HG02840 (cell line): ENCODE measurements around the gene PCDH9.
"Not testable (repeated sequence)": the region's sequence is repeated elsewhere in the genome, so short reads cannot be mapped to it uniquely, and the experiment has no call there.

ENCODE experiments used
- ATAC-seq: cut with Tn5 transposase; IDR thresholded peaks from one replicate; pipeline ENCODE4 v1.9.1; 2021; ENCODE audit warnings: mild to moderate bottlenecking, moderate library complexity, moderate number of reproducible peaks; ENCODE audit not compliant: unreplicated experiment, low FRiP score

The PCDH9 gene

DNA sequence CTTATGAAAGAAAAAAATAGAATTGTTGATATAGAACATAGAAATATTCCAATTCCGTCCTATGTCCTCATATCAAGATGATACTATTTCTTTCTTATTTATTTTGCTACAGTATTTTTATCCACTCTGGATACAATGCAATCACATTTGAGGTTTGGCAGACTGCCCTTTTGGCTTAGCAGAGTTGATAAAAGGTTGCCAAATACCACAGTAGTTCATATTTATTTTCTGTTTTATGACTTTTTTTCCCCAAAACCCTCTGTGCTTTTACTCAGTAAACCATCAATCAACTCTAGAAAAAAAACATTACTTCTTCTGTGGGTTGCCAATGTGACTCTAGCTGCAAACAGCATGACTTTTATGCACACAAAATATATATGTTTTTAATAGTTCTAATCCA is 424.5 kb downstream of the PCDH9 start:
- ATAC-seq: no peak

DNA sequence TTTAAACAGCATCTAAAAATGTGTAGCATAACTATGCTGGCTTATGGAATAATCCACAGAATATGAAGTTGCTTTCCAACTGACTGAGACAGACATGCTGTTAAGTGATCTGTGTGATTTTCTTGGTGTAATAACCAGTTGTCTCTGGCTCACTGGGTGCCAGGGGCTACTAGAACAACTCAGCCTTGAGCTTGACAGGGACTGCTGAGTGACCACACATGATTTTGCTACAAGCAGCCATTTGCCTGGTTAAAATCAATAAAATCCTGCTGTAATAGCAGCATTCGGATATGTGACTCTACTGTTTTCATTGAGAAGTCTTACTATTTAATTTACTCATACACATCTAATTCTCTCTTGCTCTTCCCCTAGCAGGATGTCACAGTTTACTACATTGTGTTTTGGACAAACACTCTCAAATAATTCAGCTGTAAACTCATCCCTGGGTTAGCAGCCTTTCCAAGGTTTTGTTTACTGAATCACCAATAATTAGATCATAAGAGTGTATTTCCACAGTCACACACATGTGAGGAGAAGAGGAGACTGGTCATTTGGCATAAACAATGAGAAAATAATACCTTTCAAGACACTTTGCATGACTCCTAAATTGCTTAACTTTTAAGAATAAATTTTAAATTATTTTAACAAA is 426.2 kb downstream of the PCDH9 start:
- ATAC-seq: no peak

DNA sequence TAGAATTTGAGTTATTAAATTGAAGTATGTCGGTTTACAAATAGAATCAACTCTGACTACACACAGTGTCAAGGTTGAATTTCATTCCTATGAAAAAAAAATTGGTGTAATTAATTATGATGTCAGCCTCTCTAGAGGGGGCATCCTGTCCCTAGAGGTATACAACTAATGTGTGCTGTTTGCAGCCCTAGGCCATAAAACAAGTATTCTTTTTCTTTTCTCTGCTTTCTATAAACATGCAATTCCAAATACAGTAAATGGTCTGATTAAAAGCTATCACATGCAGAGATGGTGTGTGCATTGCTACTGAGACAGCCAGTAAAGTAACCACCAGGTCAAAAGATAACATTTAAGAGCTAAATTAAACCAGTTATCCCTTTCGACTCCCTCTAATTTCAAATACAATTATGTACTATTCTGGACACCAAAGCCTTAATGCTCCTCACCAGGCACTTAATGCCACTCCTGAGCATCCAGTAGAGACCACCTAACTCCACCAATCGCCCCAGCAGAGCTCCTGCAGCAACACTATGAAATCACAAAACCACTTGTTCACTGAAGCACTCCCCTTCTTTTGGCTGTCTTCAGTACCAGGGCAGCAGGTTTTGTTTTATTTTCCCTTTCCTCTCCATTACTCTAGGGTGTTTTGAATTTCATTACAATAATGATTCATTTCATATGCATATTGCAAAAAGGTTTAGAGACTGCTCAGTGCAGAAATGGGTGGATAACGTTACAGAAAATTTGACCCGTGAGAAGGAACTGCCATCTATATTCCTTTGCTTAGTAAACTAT is 426.9 kb downstream of the PCDH9 start:
- ATAC-seq: no peak

DNA sequence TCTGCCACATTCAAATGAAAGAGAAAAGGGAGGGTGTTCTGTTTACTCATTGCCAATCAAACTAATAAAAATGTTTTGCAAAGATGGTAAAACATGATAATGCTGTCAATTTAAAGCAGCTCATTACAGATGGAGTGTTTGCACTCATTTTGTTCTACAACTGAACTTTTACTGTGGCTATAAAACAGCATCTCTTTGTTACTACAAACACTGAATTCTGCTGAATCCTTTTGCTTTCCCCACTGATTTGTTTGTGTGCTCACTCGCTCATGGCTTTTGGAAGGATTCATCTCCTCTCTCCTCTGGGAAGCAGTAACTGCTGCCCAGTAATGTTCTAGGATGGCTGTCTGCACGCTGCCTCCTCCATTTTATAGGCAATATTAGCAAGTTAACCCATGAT is 434.5 kb downstream of the PCDH9 start:
- no peak for ATAC-seq

DNA sequence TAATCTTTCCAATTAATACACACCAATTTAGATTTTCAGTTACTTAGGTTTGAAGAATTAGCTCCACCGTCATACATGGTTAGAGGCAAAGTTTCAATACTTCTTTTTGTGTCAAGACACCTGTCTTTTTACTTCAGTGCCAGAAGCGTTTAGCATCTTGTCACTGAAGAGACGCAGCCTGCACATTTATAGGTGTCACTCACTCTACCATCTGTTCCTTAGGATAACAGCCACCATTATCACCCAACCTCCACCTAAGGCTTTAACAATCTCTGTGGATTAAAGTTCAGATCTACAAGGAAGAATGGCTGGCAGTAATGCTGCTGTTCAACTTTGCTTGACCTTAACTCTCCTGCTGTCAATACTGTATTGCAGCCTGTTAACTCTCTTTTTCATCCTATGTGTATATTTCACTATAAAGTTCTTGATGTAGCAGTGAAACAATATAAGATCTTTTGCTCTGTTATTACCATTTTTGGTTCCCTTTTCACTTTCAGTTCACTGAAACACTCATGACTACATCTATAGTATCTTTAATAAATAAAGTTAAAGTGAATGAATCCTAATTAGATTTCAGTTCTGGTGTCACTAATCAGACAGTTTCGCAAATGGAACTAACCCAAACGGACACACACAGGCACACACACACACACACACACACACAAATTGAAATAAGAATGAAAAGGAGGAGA is 435.6 kb downstream of the PCDH9 start:
- ATAC-seq: peak; percentile 52

DNA sequence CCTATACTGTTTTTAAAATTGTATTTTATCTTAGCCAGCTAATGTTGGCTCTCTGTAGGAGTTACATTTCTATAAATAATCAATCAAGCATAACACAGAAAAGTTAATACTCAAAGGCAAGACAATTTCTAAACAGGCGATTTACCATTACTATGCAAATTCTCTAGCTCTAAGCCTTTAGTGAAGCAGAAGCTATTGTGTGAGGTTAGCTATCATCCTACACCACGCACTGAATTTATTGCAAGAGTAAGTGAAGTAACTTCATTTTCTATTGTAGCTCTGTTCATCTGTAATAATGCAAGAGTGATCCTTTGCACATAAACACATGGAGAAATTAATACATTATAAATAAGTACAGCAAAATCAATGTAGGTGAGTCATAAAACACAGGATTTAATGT is 439.3 kb downstream of the PCDH9 start:
- ATAC-seq: no peak

DNA sequence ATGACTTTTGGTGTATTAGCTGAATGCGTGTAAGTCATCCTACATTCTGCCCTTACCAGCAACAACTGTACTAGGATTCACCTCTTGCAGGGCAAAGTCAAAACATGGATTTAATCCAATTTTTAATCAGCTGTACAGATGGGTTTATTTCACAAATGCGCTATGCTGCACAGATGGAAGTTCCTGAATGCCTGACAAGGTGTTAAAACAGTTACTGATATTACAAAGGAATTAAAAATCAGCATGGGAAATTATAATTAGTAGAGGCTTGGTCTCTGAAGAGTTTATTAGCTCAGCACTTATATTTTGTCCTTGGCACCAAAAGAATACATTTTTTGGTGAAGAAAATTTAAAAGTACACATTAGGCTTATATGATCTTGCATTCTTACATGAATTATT is 448.9 kb downstream of the PCDH9 start:
- ATAC-seq: no peak

DNA sequence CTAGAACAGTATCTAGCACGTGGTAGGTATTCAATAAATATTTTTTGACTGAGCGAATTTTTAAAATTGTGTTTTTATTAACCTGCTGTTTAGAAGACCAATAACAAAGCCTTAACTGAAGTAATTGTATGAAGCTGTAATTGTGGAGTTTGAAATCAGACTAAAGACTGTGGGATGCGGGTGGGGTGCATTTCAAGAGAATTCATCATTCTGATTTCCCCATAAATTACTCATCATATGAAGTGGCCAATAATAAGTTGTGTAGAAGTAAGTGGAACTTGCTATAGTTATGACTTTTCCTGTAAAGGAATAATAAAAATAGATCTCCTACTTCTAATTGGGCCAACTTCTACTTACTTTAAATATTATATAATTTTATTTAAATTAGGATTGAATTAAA is 449.3 kb downstream of the PCDH9 start:
- ATAC-seq: no peak

DNA sequence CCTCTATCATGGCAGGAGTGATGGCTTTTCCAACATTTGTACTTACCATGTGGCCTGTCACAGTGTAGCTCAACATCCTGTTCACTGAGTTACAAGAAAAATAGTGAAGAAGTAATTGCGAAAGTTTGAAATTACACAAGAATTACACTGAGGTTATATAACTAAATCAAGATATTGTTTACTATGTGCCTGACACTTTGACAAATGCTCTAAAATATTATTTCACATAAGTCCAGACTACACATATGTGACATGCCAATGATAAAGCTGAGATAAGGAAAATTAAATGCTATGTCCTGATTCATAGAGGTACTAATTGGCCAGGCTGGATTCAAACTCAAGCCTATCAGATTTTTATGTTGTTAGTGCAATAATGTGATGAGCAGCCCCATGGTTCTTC is 451.7 kb downstream of the PCDH9 start:
- ATAC-seq: no peak

DNA sequence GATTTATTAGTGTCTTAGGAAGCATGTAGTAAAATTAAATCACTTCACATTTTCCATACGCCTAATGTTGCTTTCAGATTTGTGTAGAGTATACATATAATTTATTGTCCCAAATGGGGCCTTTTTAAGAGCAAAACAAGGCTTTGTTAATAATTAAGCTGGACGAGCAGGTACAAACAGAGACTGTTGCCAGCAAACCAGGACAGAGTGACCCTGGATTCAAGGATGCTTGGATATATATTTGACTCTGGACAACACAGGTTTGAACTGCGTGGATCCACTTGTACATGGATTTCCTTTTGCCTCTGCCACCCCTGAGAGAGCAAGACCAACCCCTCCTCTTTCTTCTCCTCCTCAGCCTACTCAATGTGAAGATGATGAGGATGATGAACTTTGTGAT is 454.9 kb downstream of the PCDH9 start:
- ATAC-seq: no peak

DNA sequence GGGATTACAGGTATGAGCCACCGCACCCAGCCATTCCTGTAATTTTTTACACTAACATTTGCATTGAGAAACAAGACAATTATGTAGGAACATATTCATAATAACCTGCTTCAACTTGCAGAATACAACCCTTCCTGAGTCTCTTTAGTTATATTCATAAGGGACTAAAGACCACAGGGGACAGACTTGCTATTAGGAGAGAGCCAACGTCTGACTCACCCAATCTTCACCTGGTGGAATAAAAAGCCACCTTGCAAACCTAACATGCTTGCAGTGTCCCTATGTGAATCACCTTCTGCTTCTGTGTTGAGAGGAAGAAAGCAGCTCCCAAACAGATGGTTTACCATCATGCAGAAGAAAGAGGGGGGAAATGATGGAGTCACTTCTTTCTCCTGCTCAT is 456.1 kb downstream of the PCDH9 start:
- ATAC-seq: no peak

DNA sequence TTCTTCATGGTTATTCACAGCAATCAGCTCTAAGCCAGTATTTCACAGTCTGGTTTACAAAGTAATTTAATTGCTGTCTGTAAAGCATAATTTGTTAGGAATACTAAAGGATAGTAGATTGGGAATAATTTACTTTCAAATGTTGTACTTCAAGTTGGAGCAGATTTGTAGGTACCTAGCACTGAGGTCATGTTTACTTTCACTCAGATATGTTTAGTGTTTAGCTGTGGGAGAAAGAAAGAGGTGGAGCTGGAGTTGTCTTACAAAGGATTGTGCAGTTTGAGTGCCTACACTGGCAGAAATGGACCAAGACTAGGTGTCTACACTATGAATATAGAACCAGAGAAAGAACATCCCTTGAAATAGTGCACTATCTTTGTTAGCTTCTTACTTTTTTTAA is 464.6 kb downstream of the PCDH9 start:
- no peak for ATAC-seq

DNA sequence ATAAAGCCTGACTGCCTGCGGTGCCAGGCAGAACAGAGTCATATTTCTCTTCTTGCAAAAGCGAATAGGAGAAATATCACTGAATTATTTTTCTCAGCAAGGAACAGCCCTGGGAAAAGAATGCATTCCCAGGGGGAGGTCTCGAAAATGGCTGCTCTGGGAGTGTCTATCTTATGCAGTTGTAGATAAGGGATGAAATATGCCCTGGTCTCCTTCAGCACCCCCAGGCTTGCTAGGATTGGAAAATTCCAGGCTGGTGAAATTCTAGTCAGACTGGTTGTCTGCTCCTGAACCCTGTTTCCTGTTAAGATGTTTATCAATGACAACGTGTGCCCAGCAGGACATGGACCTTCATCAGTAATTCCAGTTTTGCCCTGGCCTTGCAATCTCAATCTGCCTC is 469.5 kb downstream of the PCDH9 start:
- ATAC-seq: not testable (repeated sequence)

DNA sequence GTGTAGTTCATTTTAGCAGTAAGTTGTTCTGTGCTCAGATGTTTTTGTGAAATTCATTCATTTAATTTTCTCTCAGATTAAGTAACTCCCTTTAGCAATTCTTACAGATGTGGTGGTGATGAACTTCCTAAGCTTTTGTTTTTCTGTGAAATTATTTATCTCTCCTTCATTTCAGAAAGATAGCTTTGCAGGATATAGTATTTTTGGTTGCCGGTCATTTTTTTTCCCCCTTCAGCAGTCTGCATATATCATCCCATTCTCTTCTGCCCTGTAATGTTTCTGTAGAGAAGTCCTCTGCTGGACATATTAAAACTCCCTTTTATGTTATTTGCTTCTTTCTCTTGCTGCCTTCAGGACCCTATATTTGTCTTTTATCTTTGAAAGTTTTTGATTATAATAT is 470.2 kb downstream of the PCDH9 start:
- ATAC-seq: no peak

DNA sequence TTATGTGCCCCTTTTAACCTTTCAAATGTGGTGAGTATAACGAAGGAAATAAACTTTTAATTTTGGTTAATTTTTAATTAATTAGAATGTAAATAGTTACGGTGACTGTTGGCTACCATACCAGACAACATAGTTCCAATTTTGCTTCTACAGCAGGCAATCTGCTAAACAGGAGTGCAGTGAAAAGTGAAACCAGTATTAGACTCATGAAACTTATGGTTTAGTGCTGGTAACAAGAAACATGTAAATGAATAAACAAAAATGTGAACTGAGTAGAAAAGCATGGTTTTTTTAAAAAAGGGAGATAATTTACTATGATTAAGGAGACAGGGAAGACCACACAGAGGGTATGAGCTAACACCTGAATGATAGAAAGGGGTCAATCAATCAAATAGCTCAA is 478.4 kb downstream of the PCDH9 start:
- no peak for ATAC-seq

DNA sequence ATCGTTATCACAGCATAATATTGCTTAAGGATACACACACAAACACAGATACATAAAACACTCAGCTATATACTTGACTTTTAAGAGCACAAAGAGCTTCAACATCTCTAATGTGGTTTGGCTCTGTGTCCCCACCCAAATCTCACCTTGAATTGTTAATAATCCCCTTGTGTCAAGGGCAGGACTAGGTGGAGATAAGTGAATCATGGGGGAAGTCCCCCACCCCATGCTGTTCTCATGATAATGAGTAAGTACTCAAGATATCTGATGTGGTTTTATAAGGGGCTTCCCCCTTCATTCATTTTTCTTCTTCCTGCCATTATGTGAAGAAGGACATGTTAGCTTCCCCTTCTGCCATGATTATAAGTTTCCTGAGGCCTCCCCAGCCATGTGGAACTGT is 481.4 kb downstream of the PCDH9 start:
- no peak for ATAC-seq

DNA sequence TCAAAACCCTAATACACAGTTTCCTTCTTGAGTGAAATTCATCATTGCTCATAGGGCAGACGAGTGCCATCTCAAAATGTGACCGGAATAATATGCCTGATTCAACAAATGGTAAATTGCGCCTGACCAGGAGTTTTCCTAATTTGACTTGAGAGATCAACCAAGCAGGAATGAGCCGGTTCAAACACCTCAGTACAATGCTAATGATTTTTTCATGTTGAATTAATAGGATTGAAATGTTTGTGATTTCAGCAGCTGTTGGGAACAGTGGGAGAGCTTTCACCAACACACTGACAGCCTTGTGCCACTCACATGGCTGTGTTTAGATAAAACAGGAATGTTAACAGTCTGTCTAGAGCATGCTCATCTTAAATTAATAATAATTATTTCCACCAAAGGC is 484.8 kb downstream of the PCDH9 start:
- no peak for ATAC-seq

DNA sequence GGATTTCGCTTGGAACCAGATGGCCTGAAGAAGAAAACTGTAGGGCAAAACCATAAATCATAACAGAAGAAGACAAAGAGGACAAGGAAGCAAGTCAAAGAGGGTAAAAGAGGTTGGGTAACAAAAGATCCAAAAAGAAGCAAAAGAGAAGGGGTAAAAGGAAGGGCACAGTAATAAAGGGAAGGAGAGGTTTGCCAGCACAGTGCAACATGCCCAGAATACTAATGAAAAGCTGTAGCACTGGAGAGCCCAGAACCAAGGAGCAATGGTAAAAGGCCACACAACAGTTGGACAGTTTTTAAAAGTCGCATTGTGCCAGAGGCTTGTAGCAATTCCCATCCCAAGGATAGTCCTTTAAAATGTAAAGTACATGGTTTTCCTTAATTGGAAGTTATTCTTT is 506.6 kb downstream of the PCDH9 start:
- ATAC-seq: no peak

DNA sequence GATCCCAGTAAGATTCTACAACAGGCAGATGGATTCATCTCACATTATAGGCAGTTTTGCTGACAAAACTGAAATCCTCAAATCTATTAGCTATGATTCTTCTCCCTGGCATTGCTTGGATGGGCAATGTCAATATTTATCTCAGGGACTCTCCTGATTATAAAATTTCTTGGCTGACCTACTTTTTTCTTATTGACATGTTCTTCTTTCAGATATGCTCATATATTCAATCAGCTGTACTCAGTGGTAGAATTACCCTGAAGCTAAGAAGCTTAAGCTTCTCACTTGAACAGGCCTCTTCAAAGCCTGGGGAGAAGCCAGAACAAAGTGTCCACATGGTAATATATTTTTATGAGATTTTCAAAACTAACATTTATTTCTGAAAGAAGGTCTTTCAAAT is 513.6 kb downstream of the PCDH9 start:
- ATAC-seq: no peak

DNA sequence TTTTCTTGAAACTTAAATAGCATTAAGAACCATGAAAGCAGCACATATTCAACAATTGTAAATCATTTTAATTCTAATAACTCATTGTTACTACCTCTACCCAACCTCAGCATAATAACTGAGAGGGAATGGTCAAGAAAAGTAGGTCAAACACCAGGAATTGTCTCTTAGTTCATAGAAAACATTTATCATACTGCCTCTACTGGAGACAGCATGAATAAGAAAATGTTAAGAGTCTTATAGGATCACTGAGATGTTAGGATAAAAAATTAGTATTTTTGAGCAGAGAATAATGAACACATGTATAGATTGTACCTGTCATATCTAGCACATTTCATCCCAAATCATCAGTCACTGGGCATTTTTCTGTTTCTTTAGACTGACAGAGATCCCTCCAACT is 515.3 kb downstream of the PCDH9 start:
- no peak for ATAC-seq

DNA sequence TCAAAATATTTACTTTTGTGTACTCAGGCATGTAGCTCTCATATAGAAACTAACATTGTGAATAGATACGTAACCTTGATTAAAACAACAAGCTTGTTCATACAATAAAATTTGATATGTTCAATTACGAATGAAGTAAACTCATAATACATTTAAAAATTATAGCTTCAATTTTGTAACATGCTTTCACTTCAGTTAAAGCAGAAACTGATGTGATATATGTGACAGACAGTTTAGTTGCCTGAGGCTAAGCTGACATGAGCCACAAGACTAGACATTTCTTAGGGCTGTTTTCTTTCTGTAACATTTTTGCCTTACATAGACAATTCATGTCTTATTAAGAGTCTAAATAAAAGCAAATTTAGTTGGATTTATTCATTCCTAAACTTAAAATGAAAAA is 526.0 kb downstream of the PCDH9 start:
- ATAC-seq: no peak

DNA sequence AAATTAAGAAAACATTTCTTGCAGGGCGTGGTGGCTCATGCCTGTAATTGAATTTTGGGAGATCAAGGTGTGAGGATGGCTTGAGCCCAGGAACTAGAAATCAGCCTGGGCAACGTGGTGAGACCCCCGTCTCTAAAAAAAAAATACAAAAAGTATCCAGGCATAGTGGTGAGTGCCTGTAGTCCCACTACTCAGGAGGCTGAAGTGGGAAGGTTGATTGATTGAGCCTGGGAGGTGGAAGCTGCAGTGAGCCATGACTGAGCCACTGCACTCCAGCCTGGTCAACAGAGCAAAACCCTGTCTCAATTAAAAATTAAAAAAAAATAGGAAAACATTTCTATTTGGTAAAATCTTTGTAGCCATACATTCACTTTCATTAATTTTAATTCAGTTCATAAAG is 526.5 kb downstream of the PCDH9 start:
- ATAC-seq: no peak
